SK-N-SH treated with all-trans-retinoic acid at 6 μM for 48 hours (cell line): Measurements from ENCODE around the gene DLG2.
A peak's percentile ranks its signal among the peaks of the same experiment; 100 is the strongest.

Source experiments
- ATAC-seq: fragments of 200-7000 bp; cut with Tn5 transposase; 3 replicates; pipeline ENCODE4 v1.9.1; 2020; ENCODE audit warnings: mild to moderate bottlenecking, moderate library complexity
- ARNTL ChIP-seq: fragments of 450-650 bp; formaldehyde crosslinking; IDR thresholded peaks from 2 replicates; pipeline ENCODE4 v1.5.0; 2020; ENCODE audit warnings: low read depth, mild to moderate bottlenecking, moderate library complexity, borderline replicate concordance
- BACH2 ChIP-seq: fragments of 250-450 bp; sonication (Bioruptor Pico); IDR thresholded peaks from 2 replicates; pipeline ENCODE4 v1.9.0; 2021; ENCODE audit warnings: mild to moderate bottlenecking, borderline replicate concordance
- CREB5 ChIP-seq: fragments of 250-450 bp; sonication (Bioruptor Pico); IDR thresholded peaks from 2 replicates; pipeline ENCODE4 v1.5.1; 2020; ENCODE audit warnings: low read depth, mild to moderate bottlenecking, moderate library complexity
- CSDC2 ChIP-seq: fragments of 250-450 bp; sonication (Bioruptor Pico); IDR thresholded peaks from 2 replicates; pipeline ENCODE4 v1.5.0; 2020; ENCODE audit warnings: mild to moderate bottlenecking, moderate library complexity
- CSRNP3 ChIP-seq: fragments of 250-450 bp; sonication (Bioruptor Pico); IDR thresholded peaks from 2 replicates; pipeline ENCODE4 v1.5.1; 2021; ENCODE audit warnings: mild to moderate bottlenecking, moderate library complexity
- ESRRG ChIP-seq: fragments of 250-450 bp; sonication (Bioruptor Pico); IDR thresholded peaks from 2 replicates; pipeline ENCODE4 v1.6.1; 2021; ENCODE audit warnings: mild to moderate bottlenecking
- GLIS3 ChIP-seq: fragments of 250-450 bp; sonication (Bioruptor Pico); IDR thresholded peaks from 2 replicates; pipeline ENCODE4 v1.5.0; 2020; ENCODE audit warnings: mild to moderate bottlenecking, moderate library complexity
- ISL1 ChIP-seq: fragments of 250-450 bp; sonication (Bioruptor Pico); IDR thresholded peaks from 2 replicates; pipeline ENCODE4 v2.1.2; 2022; ENCODE audit warnings: mild to moderate bottlenecking, moderate library complexity
- OSR1 ChIP-seq: fragments of 250-450 bp; sonication (Bioruptor Pico); IDR thresholded peaks from 2 replicates; pipeline ENCODE4 v1.8.0; 2022; ENCODE audit warnings: moderate library complexity, mild to moderate bottlenecking, inconsistent platforms
- PATZ1 ChIP-seq: fragments of 250-450 bp; sonication (Bioruptor Pico); IDR thresholded peaks from 2 replicates; pipeline ENCODE4 v1.8.0; 2020; ENCODE audit warnings: mild to moderate bottlenecking, moderate library complexity, borderline replicate concordance
- PPARA ChIP-seq: fragments of 250-450 bp; sonication (Bioruptor Pico); IDR thresholded peaks from 2 replicates; pipeline ENCODE4 v1.5.0; 2020; ENCODE audit warnings: mild to moderate bottlenecking, borderline replicate concordance
- RARB ChIP-seq: fragments of 250-450 bp; sonication (Bioruptor Pico); IDR thresholded peaks from 2 replicates; pipeline ENCODE4 v1.8.0; 2021; ENCODE audit warnings: mild to moderate bottlenecking, moderate library complexity
- SNAI2 ChIP-seq: fragments of 250-450 bp; sonication (Bioruptor Pico); IDR thresholded peaks from 2 replicates; pipeline ENCODE4 v1.5.0; 2020; ENCODE audit warnings: mild to moderate bottlenecking, moderate library complexity
- TCF4 ChIP-seq: fragments of 250-450 bp; sonication (Bioruptor Pico); IDR thresholded peaks from 2 replicates; pipeline ENCODE4 v1.8.0; 2021; ENCODE audit warnings: mild to moderate bottlenecking, moderate library complexity, borderline replicate concordance
- TOX ChIP-seq: fragments of 250-450 bp; sonication (Bioruptor Pico); IDR thresholded peaks from 2 replicates; pipeline ENCODE4 v1.8.0; 2021; ENCODE audit warnings: mild to moderate bottlenecking, moderate library complexity, borderline replicate concordance
- TSHZ2 ChIP-seq: fragments of 250-450 bp; sonication (Bioruptor Pico); IDR thresholded peaks from 2 replicates; pipeline ENCODE4 v1.5.0; 2020; ENCODE audit warnings: mild to moderate bottlenecking, moderate library complexity
- ZC3H10 ChIP-seq: fragments of 250-450 bp; sonication (Bioruptor Pico); IDR thresholded peaks from 2 replicates; pipeline ENCODE4 v1.5.1; 2021; ENCODE audit warnings: mild to moderate bottlenecking, moderate library complexity
- ZFP3 ChIP-seq: fragments of 250-450 bp; sonication (Bioruptor Pico); IDR thresholded peaks from 2 replicates; pipeline ENCODE4 v1.5.0; 2020; ENCODE audit warnings: mild to moderate bottlenecking, moderate library complexity
- ZFP30 ChIP-seq: fragments of 450-650 bp; formaldehyde crosslinking; IDR thresholded peaks from 2 replicates; pipeline ENCODE4 v1.5.0; 2022; ENCODE audit warnings: mild to moderate bottlenecking, moderate library complexity
- ZNF565 ChIP-seq: fragments of 450-650 bp; formaldehyde crosslinking; conservative IDR thresholded peaks from 2 replicates; pipeline ENCODE4 v1.5.0; 2020; ENCODE audit warnings: low read depth, mild to moderate bottlenecking, moderate library complexity
- ZNF70 ChIP-seq: fragments of 450-650 bp; formaldehyde crosslinking; IDR thresholded peaks from 2 replicates; pipeline ENCODE4 v1.5.0; 2020; ENCODE audit warnings: mild to moderate bottlenecking, moderate library complexity

DLG2 gene

GRCh38 chr11:84780689-84781293, 846.4 kb downstream of the DLG2 start:
- ATAC-seq: peak; percentile 58; the same call in 2 of the 3 replicates
- no peak for TF ChIP-seq SNAI2
- TF ChIP-seq CREB5 (CRISPR knock-in tag): no peak
- no peak for TF ChIP-seq TOX (CRISPR knock-in tag)
- no peak for TF ChIP-seq BACH2
- no peak for TF ChIP-seq CSDC2 (CRISPR knock-in tag)
- TF ChIP-seq ZNF565 (CRISPR knock-in tag): no peak
- no peak for TF ChIP-seq TSHZ2 (CRISPR knock-in tag)
- TF ChIP-seq PATZ1 (CRISPR knock-in tag): no peak
- TF ChIP-seq TCF4 (CRISPR knock-in tag): no peak
- no peak for TF ChIP-seq ZFP30 (CRISPR knock-in tag)
- TF ChIP-seq GLIS3 (CRISPR knock-in tag): no peak
- TF ChIP-seq ARNTL (CRISPR knock-in tag): no peak
- TF ChIP-seq RARB (CRISPR knock-in tag): no peak
- no peak for TF ChIP-seq ISL1 (CRISPR knock-in tag)
- no peak for TF ChIP-seq PPARA (CRISPR knock-in tag)
- TF ChIP-seq ESRRG (CRISPR knock-in tag): no peak
- TF ChIP-seq ZC3H10 (CRISPR knock-in tag): no peak
- no peak for TF ChIP-seq OSR1 (CRISPR knock-in tag)
- no peak for TF ChIP-seq CSRNP3 (CRISPR knock-in tag)
- TF ChIP-seq ZNF70 (CRISPR knock-in tag): no peak

GRCh38 chr11:84775503-84775902, 851.6 kb downstream of the DLG2 start:
- TF ChIP-seq PATZ1 (CRISPR knock-in tag): no peak
- no peak for TF ChIP-seq ZFP3
- no peak for TF ChIP-seq ARNTL (CRISPR knock-in tag)
- TF ChIP-seq SNAI2: no peak
- no peak for TF ChIP-seq ESRRG (CRISPR knock-in tag)
- TF ChIP-seq CSRNP3 (CRISPR knock-in tag): no peak
- TF ChIP-seq ZFP30 (CRISPR knock-in tag): no peak
- no peak for TF ChIP-seq ZNF70 (CRISPR knock-in tag)
- no peak for TF ChIP-seq CSDC2 (CRISPR knock-in tag)
- no peak for TF ChIP-seq TSHZ2 (CRISPR knock-in tag)
- TF ChIP-seq TOX (CRISPR knock-in tag): no peak
- no peak for TF ChIP-seq CREB5 (CRISPR knock-in tag)
- no peak for TF ChIP-seq ZNF565 (CRISPR knock-in tag)
- no peak for TF ChIP-seq PPARA (CRISPR knock-in tag)
- TF ChIP-seq GLIS3 (CRISPR knock-in tag): no peak
- ATAC-seq: no peak
